ENCODE data around the gene SLC22A23.
"Not testable (repeated sequence)": the region's sequence is repeated elsewhere in the genome, so short reads cannot be mapped to it uniquely, and the experiment has no call there.

Gene SLC22A23

DNA sequence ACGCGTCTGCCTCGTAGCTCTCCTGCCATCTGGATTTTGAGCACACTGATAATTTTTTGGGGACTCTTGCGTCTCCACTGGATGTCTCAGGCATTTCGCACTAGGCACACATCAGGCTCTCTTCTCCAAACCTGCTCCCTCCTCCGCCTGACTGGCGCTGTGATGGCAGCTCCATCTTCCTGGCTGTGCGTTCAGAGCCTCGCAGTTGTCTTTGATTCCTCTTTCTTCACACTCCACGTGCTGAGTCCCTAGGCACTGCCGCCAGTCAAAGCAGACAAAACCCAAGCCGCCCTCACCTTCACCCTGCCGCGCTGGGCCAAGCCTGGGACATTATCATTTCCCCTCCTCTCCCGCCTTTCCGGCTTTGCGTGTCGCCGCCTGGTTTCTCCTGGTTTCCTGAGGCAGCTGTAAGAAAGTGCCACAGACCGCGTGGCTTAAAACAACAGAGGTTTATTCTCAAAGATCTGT lies 197.3 kb downstream of the SLC22A23 start:
- peak; percentile 33 to 45 for DNase-seq

DNA sequence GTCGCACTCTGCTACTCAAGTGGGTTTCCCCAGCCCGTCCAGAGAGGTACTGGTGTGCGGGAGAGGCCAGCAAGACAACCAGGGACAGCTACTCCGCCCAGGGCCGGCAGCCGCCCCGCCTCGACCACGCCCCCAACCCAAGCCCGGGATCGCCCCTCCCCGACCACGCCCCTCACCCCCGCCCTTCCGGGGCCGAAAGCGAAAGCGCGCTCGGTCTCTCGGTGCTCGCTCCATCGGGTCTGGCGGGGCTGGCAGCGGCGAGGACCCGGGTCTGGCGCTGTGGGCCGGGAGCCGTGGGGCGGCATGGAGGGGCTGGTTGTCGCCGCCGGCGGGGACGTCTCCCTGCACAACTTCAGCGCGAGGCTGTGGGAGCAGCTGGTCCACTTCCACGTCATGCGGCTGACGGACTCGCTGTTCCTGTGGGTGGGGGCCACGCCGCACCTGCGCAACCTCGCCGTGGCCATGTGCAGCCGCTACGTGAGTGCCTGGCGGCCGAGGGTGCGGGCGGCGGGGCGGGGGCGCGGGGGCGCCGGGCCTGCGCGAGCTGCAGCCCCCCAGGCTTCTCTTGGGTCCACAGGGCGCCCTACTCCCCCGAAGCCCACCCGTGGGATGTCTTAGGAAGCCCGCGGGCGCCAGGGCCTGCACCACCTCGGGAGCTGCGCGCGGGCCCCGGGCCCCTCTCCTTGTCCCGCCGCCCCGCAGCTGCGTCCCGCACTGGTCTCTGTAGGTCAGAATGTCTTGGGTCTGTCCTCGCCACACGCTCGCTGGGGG lies 197.9 kb downstream of the SLC22A23 start, which contains the start of gene PSMG4:
Gene PSMG4 (plus strand): TSS at position 228 of the 771 bp plus-strand sequence. CDS start 76 bp downstream, at position 304.
- DNase-seq: peak; percentile 97

DNA sequence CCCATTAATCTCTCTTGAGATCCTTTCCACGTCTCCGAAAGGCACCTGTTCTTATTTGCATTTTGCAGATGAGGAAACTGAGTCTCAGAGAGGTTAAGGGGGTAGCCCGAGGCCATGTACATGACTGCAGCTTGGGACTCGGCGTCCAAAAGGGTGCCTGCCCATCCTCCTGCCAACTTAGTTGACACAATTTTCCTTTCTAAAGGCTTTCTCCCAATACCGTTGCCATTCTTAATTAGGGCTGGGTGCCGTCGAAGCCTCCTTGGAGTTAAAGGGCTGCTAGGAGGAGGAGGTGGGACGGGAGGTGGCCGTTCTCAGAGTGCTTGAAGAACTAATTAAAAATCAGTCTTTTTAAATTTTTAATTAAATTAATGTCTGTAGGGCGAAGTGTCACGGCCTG lies 198.6 kb downstream of the SLC22A23 start:
- no peak for DNase-seq

DNA sequence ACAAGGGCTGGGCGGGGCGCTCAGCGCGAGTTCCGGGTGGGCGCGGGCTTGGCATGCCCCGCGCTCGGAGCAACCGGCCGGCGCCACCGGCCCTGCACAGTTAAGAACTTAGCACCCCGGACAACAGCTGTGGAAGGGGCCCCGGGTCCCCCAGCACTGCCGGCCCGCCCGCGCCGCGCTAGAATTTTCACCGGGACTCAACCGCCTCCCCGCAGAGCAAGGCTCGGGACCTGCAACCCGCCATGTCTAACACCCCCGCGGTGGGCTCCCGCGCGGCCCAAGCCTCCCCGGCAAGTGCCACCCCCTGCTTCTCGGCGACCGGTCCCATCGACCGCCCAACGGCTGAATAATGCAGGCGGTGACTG lies 203.3 kb downstream of the SLC22A23 start:
- DNase-seq: no peak

GRCh38 chr6:3252861-3253596 lies 203.8 kb downstream of the SLC22A23 start:
- DNase-seq: no peak

- DNase-seq: no peak
Observed at GRCh38 chr6:3252369-3252768, 204.5 kb downstream of the SLC22A23 start.

DNA sequence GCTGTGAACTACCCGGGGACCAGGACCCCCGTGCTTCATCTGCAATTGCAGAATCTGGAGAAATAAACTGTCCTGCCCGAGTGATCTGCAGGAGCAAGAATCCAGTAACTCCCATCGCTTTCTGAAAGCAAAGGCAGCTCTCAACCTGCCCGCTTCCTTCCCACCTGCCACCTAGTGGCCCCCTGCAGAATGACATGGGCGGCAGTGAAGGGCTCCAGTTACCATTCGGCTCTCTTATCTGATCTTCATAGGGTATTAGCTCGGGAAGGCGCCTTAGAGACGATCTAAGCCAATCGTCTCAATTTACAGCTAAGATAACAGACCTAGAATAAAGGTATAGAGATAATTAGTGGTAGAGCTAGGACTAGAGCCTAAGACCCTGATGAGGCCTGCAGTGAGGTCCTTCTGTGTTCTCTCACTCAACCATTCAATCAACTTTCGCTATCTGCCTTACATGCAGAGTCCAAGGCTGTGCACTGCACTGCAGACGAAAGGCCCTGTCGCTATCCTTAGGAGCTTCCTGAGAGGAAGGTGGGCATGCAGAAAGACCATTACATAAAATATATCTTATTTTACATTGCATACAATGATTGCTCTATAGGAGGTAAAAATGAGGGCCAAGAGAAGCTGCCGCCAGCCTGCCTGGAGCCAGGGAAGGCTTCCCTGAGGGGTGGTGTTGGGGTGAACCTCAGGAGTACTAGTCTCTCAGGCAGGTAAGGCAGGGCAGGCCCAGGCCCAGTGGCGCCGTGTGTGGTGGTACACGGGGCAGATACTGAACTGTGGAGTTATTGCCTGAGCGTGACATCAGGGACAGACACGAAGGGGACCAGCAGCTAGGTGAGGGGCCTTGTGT lies 205.2 kb downstream of the SLC22A23 start:
- peak; percentile 83 to 87 for DNase-seq

- DNase-seq: no peak
Observed at GRCh38 chr6:3250231-3250675, 206.6 kb downstream of the SLC22A23 start.

- no peak for DNase-seq
Observed at GRCh38 chr6:3249821-3250220, 207.0 kb downstream of the SLC22A23 start.

DNA sequence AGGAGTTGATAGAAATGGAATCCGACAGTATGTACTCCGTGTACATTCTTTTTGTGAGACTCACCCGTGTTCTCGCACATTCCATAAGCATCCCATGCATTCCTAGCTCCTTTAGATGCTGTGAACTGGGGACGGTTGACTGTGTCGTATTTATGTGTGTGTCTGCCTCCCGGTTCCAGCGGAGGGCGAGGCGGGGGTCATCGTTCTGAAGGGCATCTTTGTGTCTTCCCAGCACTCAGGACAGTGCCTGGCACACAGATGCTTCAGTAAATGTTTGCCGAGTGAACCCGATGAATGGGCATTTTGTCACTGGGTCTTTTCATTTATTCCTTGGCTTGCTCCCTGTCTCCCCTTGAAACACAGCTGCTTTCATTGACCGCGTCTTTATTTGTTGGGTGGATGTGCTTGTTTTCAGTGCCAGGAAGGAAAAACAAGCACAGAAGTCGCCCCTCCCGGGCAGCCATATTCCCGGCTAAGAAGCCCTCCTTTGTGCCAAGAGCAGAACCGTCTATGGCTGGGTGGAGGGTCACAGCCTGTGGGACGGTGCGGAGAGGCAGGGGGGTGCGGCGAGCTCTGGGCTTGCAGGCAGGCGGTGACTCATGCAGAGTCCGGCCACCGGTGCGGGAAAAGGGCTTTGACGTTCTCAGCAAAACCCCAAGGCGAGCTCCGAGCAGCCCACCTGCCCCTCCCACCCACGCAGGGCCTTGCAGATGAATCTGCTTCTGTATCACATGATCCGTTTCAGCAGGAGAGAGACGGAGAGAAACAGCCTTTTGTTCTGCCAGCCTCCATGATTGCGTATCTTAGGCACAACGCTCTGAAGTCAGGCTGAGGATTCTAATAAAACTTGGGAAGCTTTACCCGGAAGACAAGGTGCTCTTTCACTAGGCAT lies 209.3 kb downstream of the SLC22A23 start:
- DNase-seq: no peak

GRCh38 chr6:3245216-3245615 lies 211.6 kb downstream of the SLC22A23 start:
- DNase-seq: no peak

DNA sequence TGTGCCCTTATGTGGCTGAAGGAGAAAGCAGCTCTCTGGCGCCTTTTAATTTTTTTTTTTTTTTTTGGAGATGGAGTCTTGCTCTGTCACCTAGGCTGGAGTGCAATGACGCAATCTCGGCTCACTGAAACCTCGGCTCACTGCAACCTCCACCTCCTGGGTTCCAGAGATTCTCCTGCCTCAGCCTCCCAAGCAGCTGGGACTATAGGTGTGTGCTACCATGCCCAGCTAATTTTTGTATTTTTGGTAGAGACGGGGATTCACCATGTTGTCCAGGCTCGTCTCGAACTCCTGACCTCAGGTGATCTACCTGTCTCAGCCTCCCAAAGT lies 212.1 kb downstream of the SLC22A23 start:
- not testable (repeated sequence) for DNase-seq

GRCh38 chr6:3244003-3244831 lies 212.6 kb downstream of the SLC22A23 start:
- DNase-seq: no peak

DNA sequence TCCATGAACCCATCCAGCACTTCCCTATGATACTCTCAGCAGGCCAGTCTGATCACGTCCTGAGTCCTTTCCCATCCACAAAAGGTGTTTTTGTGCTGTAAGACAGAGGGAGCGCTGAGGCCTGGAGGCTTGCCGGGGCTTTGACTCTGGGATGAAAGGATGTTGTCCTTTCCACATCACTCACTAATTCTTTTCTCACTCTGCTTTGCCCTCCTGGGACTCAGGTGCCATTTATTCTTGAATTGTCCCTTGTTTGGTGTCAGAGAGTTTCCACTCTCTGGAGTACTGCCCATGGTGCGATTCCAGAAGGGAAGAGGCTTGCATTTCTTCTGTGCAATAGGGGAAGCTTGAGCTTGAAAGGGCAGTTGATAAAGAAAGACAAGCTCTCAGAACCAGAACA lies 214.1 kb downstream of the SLC22A23 start:
- DNase-seq: no peak

GRCh38 chr6:3241745-3242144 lies 215.1 kb downstream of the SLC22A23 start:
- not testable (repeated sequence) for DNase-seq

DNA sequence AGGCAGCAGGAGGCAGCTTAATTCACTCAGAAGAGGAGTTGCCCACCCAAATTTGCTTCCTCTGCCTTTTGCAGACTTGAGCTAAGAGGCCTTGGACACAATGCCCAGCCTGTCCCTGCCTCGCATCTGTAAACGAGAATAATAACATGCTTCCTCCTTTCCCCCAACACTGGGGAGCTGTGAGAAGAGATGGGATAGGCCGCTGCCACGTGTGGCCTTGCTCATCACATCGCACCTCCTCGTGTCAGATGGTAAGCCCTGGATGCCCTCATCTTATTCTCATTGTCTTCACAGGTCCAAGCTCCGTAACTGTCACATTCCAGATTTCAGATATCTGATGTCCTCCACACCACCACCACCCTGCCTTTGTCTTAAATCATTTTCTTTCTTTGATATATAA lies 216.3 kb downstream of the SLC22A23 start:
- DNase-seq: no peak

GRCh38 chr6:3239110-3239830 lies 217.6 kb downstream of the SLC22A23 start:
- DNase-seq: no peak

GRCh38 chr6:3237761-3238662 lies 218.8 kb downstream of the SLC22A23 start:
- no peak for DNase-seq

DNA sequence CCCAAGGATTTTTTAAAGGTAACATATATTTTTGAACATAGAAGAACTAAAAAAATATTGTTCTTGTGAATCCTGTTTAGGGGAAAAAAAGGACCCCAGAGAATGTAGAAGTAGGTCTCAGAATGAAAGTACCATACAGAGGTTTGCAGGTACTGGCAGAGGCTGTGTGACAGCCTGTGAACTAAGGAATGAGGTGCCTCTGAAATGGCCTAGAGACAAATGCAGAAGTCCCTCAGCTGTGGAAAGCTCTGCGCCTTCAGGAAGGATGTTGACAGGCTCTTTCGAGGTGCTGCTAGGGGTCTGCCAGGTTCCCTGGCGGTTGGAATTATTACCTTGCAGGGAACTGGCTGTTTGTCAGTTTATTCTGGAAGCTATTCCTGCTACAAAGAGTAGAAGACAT lies 220.8 kb downstream of the SLC22A23 start:
- no peak for DNase-seq

Measured in activated CD4-positive, alpha-beta T cell treated with anti-CD3 and anti-CD28 coated beads, Interleukin-2, amount 50 U/mL, for 48 hours (primary cell).